Gastrocnemius medialis (tissue), 4 donors: ENCODE measurements around the gene NECAB3.

Experiments used
- POLR2A ChIP-seq, 2 donors: fragments of 450-650 bp; IDR thresholded peaks; one replicate each; pipeline ENCODE4 v1.6.1; 2017; ENCODE audit warnings: antibody characterized with exemption in 2 of 2, mild to moderate bottlenecking in 2 of 2, moderate library complexity in 2 of 2
- TF ChIP-seq, protein P1 (sequence below), 5 experiments: fragments of 450-650 bp in 3 of 5; fragments of 200-600 bp in 2 of 5; sonication (generic) in 2 of 5; IDR thresholded peaks in 4 of 5; conservative IDR thresholded peaks in 1 of 5; 1 replicate in 4 of 5; 2 replicates in 1 of 5; pipeline ENCODE4 v1.5.1; 2016 to 2019; ENCODE audit warnings: antibody characterized with exemption in 5 of 5, mild to moderate bottlenecking in 3 of 5, moderate library complexity in 3 of 5

DNA sequence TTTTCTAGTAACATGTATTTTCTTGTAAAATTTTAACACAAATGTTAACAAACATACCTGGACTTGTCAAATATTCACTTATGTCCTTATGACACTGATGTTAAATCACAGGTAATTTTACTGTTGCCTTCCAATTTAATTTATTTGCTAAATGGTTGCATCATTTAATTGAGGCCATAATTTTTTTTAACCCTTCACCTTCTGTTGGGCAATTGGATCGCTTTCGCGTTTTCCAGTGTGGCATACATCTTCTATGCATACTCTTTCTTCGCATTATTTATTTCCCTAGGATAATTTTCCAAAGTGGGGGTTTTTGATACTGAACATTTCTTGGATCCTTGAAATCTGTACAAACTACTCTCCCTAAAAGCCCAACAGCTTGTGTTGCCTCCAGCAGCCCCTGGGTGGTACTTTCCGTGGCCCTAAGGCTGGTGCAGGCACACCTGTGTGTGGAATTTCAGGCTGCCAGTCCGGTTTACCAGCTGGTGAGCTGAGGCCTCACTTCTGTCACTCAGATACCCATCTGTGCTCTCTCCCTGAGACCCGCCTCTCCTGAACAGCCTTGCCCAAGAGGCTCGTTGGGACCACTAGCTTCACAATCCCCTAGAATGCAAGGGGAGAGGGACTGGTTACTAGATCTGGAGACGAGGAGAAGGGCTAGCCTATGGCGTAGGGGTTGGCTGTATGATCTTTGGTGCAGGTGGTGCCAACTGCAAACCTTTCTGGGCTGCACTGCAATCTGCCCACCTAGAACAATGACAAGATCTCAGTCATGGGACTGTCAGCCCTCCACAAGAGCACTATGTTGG, 23.3 kb downstream of the NECAB3 start:
- TF ChIP-seq, protein P1, sequence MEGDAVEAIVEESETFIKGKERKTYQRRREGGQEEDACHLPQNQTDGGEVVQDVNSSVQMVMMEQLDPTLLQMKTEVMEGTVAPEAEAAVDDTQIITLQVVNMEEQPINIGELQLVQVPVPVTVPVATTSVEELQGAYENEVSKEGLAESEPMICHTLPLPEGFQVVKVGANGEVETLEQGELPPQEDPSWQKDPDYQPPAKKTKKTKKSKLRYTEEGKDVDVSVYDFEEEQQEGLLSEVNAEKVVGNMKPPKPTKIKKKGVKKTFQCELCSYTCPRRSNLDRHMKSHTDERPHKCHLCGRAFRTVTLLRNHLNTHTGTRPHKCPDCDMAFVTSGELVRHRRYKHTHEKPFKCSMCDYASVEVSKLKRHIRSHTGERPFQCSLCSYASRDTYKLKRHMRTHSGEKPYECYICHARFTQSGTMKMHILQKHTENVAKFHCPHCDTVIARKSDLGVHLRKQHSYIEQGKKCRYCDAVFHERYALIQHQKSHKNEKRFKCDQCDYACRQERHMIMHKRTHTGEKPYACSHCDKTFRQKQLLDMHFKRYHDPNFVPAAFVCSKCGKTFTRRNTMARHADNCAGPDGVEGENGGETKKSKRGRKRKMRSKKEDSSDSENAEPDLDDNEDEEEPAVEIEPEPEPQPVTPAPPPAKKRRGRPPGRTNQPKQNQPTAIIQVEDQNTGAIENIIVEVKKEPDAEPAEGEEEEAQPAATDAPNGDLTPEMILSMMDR (IDR thresholded peaks at IDR 0.05 in 4 of 5, conservative IDR thresholded peaks at IDR 0.05 in 1 of 5) = no peak
- TF ChIP-seq POLR2A (IDR thresholded peaks at IDR 0.05) = no peak
